Astrocyte (in vitro differentiated cells and primary cell): ENCODE measurements around the gene TMEM165. TPM values are rescaled to one million over a fixed set of nuclear protein-coding genes. Genes with fewer than 3 reads are reported as not detected.

ENCODE experiments used
- DNase-seq: peaks from one replicate; pipeline ENCODE4 v3.0.0-alpha.2; 2010; ENCODE audit warnings: low read depth
- FAIRE-seq: peaks from 2 replicates; lab custom pipeline; 2011; peaks lifted over from hg19 to GRCh38; lab: Jason Lieb, UNC
- H2AFZ ChIP-seq: 2 replicates; pipeline ENCODE4 v1.6.0; 2012; ENCODE audit warnings: low read depth, low read length, inconsistent platforms
- H3K27ac ChIP-seq: 2 replicates; pipeline ENCODE4 v1.5.1; 2011; ENCODE audit warnings: low read depth, low read length, inconsistent platforms
- H3K27me3 ChIP-seq: 2 replicates; pipeline ENCODE4 v1.6.0; 2011; ENCODE audit warnings: low read length, inconsistent platforms; ENCODE audit not compliant: insufficient read depth
- H3K36me3 ChIP-seq: 2 replicates; pipeline ENCODE4 v1.5.1; 2011; ENCODE audit warnings: low read length, inconsistent platforms; ENCODE audit not compliant: insufficient read depth
- H3K4me1 ChIP-seq: 2 replicates; pipeline ENCODE4 v1.5.1; 2011; ENCODE audit warnings: low read length, inconsistent platforms; ENCODE audit not compliant: insufficient read depth
- H3K4me2 ChIP-seq: 2 replicates; pipeline ENCODE4 v1.6.0; 2012; ENCODE audit warnings: low read length, inconsistent platforms
- H3K4me3 ChIP-seq: 2 replicates; pipeline ENCODE4 v1.5.1; 2011; ENCODE audit warnings: low read depth, mild to moderate bottlenecking, low read length, inconsistent platforms; ENCODE audit not compliant: insufficient read depth
- H3K79me2 ChIP-seq: 2 replicates; pipeline ENCODE4 v1.6.0; 2012; ENCODE audit warnings: mild to moderate bottlenecking, low read length, inconsistent platforms; ENCODE audit not compliant: insufficient read depth
- H3K9ac ChIP-seq: 2 replicates; pipeline ENCODE4 v1.6.0; 2012; ENCODE audit warnings: mild to moderate bottlenecking, low read length, inconsistent platforms
- H3K9me3 ChIP-seq: 2 replicates; pipeline ENCODE4 v1.5.1; 2012; ENCODE audit warnings: low read depth, mild to moderate bottlenecking, low read length, inconsistent platforms; ENCODE audit not compliant: insufficient read depth
- H4K20me1 ChIP-seq: 2 replicates; pipeline ENCODE4 v1.6.0; 2012; ENCODE audit warnings: low read length, inconsistent platforms; ENCODE audit not compliant: insufficient read depth
- H3K27ac Mint-ChIP-seq: one replicate; pipeline ENCODE4 v1.8.0; 2021; ENCODE audit warnings: mild to moderate bottlenecking, mixed read lengths; ENCODE audit not compliant: unreplicated experiment
- H3K27me3 Mint-ChIP-seq: one replicate; pipeline ENCODE4 v1.8.0; 2021; ENCODE audit warnings: low read depth, mixed read lengths; ENCODE audit not compliant: unreplicated experiment
- H3K36me3 Mint-ChIP-seq: one replicate; pipeline ENCODE4 v1.8.0; 2021; ENCODE audit warnings: low read depth, mixed read lengths; ENCODE audit not compliant: unreplicated experiment
- H3K4me1 Mint-ChIP-seq: one replicate; pipeline ENCODE4 v1.8.0; 2021; ENCODE audit warnings: low read depth, mixed read lengths; ENCODE audit not compliant: unreplicated experiment
- H3K4me3 Mint-ChIP-seq: one replicate; pipeline ENCODE4 v1.8.0; 2021; ENCODE audit warnings: mild to moderate bottlenecking, moderate library complexity, mixed read lengths; ENCODE audit not compliant: unreplicated experiment
- H3K9me3 Mint-ChIP-seq: one replicate; pipeline ENCODE4 v1.8.0; 2021; ENCODE audit warnings: mild to moderate bottlenecking, mixed read lengths; ENCODE audit not compliant: unreplicated experiment
- EZH2 ChIP-seq: IDR thresholded peaks from 2 replicates; pipeline ENCODE4 v1.6.1; 2012; ENCODE audit warnings: mild to moderate bottlenecking, low read length, inconsistent platforms; ENCODE audit not compliant: insufficient read depth
- total RNA-seq: library from RNA; stranded (reverse); gene quantifications from 2 replicates; pipeline ENCODE4 v1.2.1, GENCODE V29; 2021
- TF ChIP-seq, protein P1 (sequence below): IDR thresholded peaks from 2 replicates; pipeline ENCODE4 v1.5.1; 2011; ENCODE audit warnings: low read depth, mild to moderate bottlenecking, inconsistent platforms, low read length, moderate library complexity; ENCODE audit not compliant: insufficient read depth

The TMEM165 gene
- total RNA-seq, 1 donor from 2014 or later, result 130 TPM

GRCh38 chr4:55378617-55379467, 16.9 kb upstream of the TMEM165 start:
- DNase-seq (no peak), FAIRE-seq (peak; percentile 41)
- no peaks in the 10 kb centered on the region for H3K9me3 Mint-ChIP-seq
- Histone ChIP-seq H3K9ac (no peak overlapping the region), H4K20me1 (no peaks in the 10 kb centered on the region), H3K9me3 (no peaks in the 10 kb centered on the region), H3K27me3 (no peaks in the 10 kb centered on the region), H3K79me2 (no peaks in the 10 kb centered on the region), H3K27ac (no peak overlapping the region), H3K36me3 (no peaks in the 10 kb centered on the region), H3K4me2 (no peak overlapping the region), H2AFZ (no peak overlapping the region), H3K4me1 (no peaks in the 10 kb centered on the region), H3K4me3 (no peak overlapping the region)
- H3K27me3 Mint-ChIP-seq, result no peaks in the 10 kb centered on the region
- TF ChIP-seq, protein P1, sequence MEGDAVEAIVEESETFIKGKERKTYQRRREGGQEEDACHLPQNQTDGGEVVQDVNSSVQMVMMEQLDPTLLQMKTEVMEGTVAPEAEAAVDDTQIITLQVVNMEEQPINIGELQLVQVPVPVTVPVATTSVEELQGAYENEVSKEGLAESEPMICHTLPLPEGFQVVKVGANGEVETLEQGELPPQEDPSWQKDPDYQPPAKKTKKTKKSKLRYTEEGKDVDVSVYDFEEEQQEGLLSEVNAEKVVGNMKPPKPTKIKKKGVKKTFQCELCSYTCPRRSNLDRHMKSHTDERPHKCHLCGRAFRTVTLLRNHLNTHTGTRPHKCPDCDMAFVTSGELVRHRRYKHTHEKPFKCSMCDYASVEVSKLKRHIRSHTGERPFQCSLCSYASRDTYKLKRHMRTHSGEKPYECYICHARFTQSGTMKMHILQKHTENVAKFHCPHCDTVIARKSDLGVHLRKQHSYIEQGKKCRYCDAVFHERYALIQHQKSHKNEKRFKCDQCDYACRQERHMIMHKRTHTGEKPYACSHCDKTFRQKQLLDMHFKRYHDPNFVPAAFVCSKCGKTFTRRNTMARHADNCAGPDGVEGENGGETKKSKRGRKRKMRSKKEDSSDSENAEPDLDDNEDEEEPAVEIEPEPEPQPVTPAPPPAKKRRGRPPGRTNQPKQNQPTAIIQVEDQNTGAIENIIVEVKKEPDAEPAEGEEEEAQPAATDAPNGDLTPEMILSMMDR, result no peak
- no peak for TF ChIP-seq EZH2
- H3K4me1 Mint-ChIP-seq, result no peaks in the 10 kb centered on the region
- no peaks in the 10 kb centered on the region for H3K36me3 Mint-ChIP-seq
- no peak overlapping the region for H3K4me3 Mint-ChIP-seq
- H3K27ac Mint-ChIP-seq, result no peak overlapping the region

- Histone ChIP-seq H3K9me3 (no peaks in the 10 kb centered on the region), H2AFZ (no peak overlapping the region), H3K4me2 (no peak overlapping the region), H3K27me3 (no peaks in the 10 kb centered on the region), H3K27ac (no peak overlapping the region), H3K4me1 (peaks cover 7% of the 10 kb centered on the region), H3K36me3 (no peaks in the 10 kb centered on the region), H3K4me3 (no peak overlapping the region), H3K9ac (no peak overlapping the region), H4K20me1 (no peaks in the 10 kb centered on the region), H3K79me2 (no peaks in the 10 kb centered on the region)
- Mint-ChIP-seq H3K36me3 (no peaks in the 10 kb centered on the region), H3K4me1 (peaks cover 7% of the 10 kb centered on the region), H3K9me3 (no peaks in the 10 kb centered on the region), H3K27me3 (no peaks in the 10 kb centered on the region), H3K27ac (no peak overlapping the region), H3K4me3 (no peak overlapping the region)
- FAIRE-seq, result no peak
- no peak for DNase-seq
- TF ChIP-seq, protein P1, result no peak
- TF ChIP-seq EZH2, result no peak
Observed at GRCh38 chr4:55380576-55380975, 15.2 kb upstream of the TMEM165 start.

DNA sequence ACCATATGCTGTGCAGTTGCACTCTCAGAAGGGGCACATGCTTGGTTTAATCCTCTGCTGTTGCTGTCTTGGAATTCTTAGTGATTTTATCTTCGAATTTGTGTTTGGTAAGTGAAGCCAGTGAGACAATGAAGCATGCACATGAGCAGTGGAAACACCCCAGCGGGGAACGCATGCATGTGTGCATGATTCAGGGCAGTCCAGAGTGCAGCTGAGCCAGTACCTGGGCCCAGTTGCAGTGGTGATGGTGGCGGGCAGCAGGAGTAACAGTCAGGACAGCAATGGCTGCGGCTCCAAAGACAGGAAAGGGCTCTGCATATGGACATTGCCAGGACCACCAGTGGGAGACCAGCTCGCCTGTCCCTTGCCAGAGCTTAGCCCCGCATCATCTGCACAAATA, 14.3 kb upstream of the TMEM165 start:
- H3K36me3 ChIP-seq, result no peaks in the 10 kb centered on the region
- no peak overlapping the region for H3K4me3 Mint-ChIP-seq
- H3K27ac Mint-ChIP-seq, result no peak overlapping the region
- no peaks in the 10 kb centered on the region for H3K9me3 Mint-ChIP-seq
- no peak overlapping the region for H3K4me3 ChIP-seq
- H3K4me1 Mint-ChIP-seq, result peaks cover 10% of the 10 kb centered on the region
- H2AFZ ChIP-seq, result no peak overlapping the region
- H3K27me3 Mint-ChIP-seq, result no peaks in the 10 kb centered on the region
- H3K27me3 ChIP-seq, result no peaks in the 10 kb centered on the region
- DNase-seq (no peak), FAIRE-seq (no peak)
- no peaks in the 10 kb centered on the region for H4K20me1 ChIP-seq
- H3K9me3 ChIP-seq, result no peaks in the 10 kb centered on the region
- no peak overlapping the region for H3K27ac ChIP-seq
- peaks cover 13% of the 10 kb centered on the region for H3K4me1 ChIP-seq
- H3K36me3 Mint-ChIP-seq, result no peaks in the 10 kb centered on the region
- no peak for TF ChIP-seq EZH2
- TF ChIP-seq, protein P1, result no peak
- no peaks in the 10 kb centered on the region for H3K79me2 ChIP-seq
- no peak overlapping the region for H3K4me2 ChIP-seq
- no peak overlapping the region for H3K9ac ChIP-seq
